SKM-1 treated with dmso at 0.1 percent for 144 hours (cell line): ENCODE data around the gene RRBP1.
"Not testable (repeated sequence)": the region's sequence is repeated elsewhere in the genome, so short reads cannot be mapped to it uniquely, and the experiment has no call there.

Experiments
- DNase-seq: peaks from one replicate; lab custom pipeline; 2025; ENCODE audit not compliant: unreplicated experiment; lab: John Stamatoyannopoulos, UW

RRBP1 gene

DNA sequence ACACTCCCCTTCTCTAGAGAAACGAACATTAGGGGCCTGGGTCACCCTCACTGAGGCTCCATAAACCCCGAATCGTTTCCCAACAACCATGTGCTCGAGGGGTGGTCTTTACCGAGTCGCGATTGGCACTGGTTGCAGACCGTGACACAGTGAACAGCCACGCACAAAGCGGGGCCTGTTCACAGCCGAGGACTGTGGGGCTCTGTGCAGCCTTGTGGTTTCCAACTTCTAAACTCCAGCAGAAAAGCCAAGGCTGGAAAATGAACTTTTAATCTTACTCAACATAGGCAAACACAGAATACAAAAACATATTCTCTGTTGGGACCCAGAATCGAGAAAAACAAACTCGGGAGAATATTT, 19.0 kb downstream of the RRBP1 start:
- no peak for DNase-seq

DNA sequence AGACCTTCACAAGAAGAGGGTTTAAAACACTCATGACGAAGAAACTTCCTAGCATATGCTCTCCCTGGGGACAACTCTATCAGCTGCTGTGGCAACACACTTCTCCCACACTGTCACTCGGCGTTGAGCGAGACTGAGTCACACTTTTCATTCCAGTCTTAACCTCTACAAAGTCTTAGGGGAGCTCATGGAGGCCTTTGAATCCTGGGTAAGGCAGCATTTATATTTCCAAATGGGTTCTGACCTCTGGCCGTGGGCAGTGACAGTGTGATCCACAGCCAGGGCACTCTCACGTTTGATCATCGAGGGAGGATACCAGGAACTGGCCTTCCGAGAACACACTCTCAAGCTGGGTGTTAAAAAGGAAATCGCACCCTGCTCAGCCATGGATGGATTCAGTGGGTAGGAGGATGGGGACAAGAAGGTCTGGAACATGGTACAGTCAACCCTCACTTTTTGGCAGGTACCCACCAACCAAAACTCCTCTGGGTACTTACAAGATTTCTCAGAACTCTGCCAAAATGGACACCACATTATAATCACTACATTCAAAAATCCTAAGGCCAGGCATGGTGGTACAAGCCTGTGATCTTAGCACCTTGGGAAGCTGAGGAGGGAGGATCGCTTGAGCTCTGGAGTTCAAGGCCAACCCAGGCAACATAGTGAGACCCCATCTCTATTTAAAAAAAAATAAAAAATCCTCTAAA, 19.6 kb downstream of the RRBP1 start:
- DNase-seq: no peak

DNA sequence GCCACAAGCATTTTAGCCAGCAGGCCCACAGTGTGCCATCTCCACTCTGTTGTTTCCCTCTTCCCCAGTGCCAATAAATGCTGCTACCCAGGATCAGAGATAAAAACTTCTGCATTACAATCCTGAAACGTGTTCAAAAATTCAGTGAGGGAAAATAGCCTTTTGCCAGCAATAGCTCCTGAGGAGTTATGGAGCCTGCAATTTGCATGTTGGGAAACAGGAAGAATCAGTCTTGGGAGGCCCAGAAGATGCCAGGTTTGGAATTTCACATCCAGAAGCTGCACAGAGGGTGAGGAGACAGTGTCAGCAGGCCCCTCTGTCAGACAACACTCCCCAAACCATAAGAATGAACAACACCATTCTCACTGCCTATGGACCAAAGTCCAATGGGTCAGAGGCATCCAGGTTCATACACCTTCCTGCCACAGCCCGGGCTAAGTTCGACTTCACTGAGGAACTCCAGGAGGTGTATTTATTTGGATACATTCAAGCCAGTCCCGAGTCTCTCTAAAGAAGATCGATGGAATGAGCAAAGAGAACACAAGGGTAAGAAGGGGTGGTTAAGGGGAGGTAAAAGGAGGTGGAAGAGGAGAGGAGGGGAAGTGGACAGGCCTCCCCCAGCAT, 20.8 kb downstream of the RRBP1 start:
- DNase-seq: no peak

DNA sequence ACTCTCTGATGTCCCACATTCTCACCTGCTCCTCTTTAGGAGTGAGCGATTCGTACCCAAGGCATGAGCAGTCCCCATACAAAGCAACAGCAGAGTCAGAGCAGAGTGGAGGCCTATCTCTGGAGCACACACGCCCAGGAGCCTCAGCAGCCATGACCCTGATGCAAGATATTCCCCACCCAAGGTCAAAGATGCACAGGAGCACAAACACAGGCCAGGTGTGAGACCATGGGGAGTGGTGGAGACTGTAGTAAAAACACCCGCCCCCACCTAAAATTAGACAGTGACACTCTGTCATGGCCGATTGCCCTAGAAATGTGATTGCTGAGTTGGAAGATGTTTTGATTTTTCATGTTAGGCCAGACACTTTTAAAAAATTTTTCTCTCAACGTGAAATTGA, 21.4 kb downstream of the RRBP1 start:
- DNase-seq: no peak

DNA sequence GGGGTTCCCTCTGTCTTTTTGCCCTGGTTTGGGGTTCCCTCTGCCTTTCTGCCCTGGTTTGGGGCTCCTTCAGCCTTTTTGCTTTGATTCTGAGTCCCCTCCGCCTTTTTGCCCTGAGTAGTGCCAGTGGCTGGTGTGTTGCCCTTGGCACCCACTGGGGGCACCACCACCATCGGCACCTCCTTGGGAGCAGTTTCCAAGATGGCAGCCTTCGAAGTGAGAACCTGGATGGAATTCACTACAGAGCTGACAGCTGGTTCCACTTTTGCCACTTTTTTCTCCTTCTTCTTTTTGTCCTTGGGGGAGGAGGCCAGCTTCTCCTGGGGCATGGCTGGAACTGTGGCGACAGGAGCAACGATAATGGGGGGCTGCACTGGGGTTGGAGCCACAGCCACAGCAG, 22.2 kb downstream of the RRBP1 start:
- no peak for DNase-seq

DNA sequence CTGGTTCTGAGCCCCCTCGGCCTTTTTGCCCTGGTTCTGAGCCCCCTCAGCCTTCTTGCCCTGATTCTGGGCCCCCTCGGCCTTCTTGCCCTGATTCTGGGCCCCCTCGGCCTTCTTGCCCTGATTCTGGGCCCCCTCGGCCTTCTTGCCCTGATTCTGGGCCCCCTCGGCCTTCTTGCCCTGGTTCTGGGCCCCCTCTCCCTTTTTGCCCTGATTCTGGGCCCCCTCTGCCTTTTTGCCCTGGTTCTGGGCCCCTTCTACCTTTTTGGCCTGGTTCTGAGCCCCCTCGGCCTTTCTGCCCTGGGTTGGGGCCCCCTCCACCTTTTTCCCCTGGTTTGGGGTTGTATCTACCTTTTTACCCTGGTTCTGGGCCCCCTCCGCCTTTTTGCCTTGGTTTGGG, 22.7 kb downstream of the RRBP1 start:
- not testable (repeated sequence) for DNase-seq

DNA sequence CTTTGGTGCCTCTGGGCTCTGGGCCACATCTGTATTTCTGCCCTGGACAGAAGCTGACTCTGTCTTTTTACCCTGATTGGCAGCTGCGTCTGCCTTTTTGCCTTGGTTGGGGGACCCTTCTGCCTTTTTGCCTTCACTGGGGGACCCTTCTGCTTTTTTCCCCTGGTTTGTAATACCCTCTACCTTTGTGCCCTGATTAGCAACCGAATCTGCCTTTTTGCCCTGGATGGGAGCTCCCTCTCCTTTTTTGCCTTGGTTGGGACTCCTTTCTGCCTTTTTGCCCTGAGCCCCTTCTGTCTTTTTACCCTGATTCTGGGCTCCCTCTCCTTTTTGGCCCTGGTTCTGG, 23.4 kb downstream of the RRBP1 start:
- DNase-seq: no peak

DNA sequence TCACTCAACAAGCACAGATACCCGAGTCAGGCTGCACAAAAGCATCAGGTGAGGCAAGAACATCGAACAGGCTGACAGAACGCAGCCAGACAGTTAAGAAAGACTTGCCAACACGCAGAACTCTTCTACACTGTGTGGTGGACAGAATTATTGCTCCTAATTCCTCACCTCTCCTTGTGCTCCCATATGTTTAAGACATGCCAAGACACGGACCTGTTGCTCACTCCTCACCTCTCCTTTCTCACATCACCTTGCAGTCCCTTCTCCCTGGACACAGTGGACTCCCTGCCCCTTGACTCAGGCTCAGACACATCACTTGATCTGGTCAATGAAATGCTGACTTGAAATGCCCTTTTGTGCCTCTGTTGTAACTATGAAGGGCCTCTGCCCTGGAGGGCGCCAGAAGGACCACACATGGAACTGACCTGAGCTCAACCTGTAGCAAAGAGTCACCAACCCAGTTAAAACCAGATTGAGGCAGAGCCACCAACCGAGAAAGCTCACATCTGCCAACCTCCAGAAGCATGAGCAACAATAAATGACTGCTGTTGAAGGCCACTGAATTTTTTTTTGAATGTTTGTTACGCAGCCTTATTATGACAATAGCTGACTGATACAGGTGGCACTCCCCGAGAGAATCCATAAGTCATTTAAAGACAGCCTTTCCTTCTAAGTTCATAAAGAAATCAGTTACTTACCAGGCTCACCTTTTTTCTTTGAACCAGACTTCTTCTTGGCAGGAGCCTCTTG, 24.0 kb downstream of the RRBP1 start:
- DNase-seq: no peak

DNA sequence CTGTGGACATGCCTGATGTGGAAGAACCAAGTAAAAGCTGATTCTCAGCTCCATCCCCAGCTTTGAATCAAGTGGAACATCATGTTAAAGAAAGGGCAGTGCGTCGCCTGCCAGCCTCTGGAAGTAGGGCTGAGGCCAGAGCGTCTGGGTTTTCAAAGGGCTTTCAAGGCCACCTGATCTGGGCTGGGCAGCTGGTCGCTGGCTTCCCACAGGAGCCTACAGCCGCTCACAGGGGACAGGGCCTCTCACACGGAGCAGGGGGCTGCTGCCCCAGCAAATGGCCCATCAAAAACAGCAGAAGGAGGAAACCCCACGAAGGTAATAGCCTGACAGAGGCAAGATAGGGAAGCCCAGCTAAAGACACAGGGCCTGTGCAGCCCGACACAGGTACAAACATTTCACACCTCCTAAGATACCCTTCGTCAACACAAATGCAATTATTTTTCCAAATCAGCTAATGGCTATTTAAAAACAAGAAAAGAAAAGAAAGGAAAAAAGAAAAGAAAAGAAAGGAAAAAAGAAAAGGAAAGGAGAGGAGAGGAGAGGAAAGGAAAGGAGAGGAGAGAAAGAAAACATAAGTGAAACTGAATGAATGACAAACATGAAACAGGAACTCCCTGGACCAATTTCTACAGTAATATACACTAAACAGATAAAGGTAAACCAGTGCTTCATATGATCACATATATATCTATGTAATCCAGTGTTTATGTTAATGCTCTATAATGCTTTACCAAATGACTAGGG, 24.8 kb downstream of the RRBP1 start:
- DNase-seq: no peak

DNA sequence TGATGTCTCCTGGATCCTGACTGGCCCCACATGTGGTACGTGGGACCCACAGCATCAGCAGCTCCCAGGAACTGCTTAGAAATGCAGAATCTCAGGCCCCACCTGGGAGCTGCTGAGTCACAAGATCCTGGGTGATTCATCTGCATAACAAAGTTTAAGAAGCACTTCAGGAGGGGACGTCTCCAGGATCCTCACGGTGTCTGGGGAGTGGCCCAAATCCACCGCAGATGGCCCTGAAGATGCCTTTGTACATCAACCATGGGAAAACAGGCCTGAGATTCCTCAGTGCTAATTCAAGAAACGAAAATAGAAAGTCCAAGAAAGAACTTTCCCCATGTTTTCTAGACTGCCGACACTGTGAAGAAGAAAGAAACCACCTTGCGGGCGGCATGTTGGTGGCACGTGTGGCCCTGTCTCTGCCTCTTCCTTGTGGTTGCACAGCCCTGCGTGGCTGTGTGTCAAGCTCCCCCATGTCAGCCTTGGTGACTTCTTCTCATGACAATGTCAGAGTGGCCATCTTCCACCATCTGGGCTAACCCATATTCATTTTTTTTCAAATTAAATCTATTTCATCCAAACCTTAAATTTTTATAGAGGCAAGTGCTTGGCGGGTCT, 26.1 kb downstream of the RRBP1 start:
- no peak for DNase-seq

DNA sequence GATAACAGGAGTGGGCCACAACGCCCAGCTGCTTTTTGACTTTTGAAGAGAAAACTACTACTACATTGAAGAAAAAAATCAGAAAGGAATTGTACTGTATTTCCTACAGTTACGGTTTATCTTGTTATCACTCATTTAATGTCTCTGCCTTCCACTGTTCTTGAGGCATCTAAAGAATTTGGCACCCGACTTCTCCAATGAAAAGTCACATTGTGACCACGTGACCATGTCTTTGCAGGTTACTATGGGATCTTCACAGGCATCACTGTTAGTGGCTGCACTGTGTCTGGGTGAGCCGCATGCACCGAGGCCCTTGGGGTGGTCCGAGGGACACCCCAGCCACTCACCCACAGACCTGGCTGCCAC, 26.8 kb downstream of the RRBP1 start:
- DNase-seq: no peak

DNA sequence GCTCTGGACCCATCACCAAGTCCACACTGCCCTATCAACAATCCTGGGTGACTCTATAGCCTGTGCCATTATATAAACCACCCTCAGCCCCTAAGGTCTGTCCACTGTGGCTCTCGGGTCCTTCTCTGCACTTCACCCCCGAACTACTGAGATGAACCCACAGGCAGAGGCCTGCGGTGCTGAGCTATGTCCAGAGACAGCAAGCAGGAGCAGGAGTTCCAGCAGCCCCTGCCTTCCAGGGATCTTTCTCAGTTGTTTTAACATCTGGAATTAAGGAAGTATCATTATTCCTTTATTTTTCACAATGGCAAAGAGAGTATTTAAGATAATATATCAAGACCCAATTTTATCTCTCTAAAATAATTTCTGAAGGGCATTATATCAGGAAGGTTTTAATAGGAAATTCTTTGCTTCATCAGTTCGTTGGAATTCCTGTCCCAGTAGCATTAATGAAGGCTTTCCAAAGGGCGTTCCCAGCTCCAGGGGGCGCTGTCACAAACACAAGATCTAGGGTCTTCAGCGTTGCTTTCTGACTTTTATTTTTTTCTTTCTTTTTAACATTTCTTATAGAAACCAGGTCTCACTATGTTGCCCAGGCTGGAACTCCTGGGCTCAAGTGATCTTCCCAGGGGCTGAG, 27.3 kb downstream of the RRBP1 start:
- DNase-seq: no peak

DNA sequence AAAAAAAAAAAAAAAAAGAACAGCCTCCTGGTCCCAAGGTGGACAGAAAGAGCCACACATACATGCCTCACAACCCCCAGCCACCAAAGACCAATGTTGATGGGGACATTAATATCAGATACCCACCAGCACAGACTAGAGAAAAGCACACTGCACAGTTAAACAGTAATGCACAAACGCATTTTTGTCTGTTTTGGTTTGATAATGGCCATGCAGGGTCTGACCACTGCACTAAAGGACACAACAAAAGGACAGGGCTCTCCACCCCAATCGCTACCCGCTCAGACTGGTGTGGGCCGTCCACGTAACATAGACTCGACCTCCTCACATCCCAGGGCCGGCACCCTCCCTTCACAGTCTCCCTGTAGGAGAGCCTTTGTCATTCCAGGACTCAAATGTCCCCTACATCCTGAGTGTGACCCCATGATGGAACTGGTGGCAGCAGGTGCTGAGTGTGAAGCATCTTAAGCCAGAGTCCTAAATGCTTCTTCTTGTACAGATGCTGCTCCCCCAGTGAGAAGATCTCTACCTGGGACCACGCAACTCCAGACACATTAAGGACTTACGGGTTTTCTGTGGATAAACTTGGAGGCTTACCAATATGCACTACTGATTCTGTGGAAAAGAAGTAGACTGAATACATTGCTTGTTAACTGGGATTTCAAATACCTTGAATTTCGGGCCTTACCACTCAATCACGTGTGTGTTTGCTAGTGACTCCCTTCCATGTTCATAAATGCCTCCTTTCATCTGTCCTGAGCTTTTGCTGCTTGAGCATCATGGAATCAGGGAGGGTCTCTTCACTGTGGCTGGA, 28.0 kb downstream of the RRBP1 start:
- no peak for DNase-seq

DNA sequence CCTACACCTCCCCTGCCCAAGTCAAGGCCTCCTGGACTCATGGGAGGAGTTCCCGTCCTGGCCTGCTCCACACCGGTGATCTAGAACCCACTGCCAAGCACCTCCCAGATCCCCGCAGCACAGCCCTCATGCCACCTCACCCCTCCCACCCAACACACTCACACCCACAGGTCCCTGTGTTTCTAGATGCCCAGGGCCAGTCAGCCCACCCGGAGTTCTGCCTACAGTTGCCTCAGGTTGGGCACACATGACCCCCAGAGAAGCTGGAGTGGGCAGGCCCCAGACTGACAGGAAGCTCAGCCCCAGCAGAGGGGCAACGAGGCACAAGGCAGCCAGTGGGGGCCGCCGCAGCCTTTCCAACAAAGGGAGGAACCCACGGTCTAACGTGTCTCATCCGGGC, 29.6 kb downstream of the RRBP1 start:
- DNase-seq: no peak

DNA sequence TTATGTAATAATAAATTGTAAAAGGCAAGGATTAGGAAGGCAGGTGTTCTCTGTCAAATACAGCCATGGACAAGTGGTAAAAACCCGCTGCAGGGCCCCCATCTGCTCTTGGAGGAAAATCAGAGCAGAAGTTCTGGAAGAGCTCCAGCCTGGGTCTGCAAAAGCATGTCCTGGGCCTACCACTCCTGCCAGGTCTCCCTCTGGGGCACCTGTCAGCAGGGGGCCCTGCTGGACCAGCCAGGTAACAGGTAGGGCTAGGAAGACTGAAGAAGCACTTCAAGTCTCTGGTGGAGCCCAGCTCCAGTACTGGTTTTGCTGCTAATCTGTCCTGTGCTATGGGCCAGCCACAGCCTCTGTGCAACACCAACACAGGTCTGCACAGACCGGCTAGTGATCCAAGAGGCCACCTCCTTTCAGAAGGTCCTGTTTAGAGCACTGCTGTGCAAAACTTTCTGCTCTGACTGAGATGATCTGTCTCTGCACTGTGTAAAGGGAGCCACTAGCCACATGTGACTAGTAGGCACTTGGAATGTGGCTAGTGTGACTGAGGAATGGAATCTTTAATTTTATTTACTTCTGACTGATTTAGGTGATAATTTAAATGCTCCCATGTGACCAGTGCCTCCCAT, 30.2 kb downstream of the RRBP1 start:
- no peak for DNase-seq

DNA sequence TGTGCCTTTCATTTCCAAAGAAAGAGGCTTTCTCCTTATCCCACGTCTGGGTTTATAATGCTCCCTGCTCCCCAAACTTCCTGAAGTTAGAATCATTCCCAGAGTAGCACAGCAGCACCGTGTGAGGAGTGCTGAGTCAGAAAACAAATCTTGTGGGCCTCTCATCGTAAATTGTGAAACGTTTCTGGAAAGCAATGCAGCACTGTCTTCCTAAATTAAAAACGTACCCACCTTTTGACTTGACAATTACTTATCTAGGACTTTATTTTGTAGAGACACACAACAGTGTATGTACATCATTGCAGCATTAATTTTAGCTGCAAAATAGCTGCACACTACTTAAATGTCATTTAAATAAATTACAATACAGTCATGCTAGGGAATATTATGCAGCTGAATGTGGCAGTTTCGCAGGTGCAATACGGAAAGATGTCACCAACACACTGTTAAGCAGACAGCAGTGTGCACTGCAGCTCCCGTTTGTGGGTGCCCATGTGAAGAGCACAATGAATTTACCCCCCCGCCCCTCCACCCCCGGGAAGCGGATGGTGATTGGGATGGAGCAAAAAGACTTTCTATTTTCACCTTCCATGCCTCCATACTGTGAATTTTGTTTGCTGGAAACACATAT, 30.8 kb downstream of the RRBP1 start:
- no peak for DNase-seq

DNA sequence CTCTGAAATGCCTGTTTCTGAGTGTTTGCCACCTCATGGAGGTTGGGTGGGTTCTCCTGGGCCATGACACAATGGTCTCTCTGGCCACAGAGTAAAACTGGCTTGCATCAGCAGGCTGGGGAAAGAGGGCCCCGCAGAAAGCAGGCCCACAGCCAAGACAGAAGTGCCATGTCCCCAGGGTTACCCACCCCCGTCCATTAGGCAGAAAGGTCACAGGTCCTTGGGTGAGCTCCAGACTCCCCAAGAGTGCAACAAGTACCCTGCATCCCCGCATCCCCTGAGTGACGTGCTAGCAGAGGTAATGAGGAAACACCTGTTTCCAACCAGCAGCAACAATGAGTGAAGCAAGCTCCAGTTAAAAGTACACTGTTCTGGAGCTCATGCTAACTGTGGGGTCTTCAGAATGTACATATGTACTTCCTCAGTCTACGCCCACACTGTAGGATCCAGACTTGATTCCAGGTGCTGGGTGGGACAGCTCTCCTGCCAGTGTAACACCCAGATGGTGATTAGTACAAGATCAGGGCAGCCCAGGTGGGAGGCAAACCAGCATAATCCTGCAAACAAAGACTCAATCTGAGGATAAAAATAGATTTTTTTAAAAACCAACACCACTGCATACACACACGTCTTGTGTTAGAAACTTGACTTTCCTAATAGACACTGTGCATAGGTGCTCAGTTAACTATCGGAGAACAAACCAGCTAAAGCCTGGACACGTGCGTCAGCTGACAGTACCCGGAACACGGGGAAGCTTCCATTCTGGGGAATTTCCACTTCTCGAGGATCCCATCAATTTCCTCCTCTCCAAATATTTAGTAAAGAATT, 31.5 kb downstream of the RRBP1 start:
- no peak for DNase-seq
